DMS153 treated with DMSO at 0.1 percent for 48 hours (cell line): ENCODE results near the gene TLR4.

Experiments used
- DNase-seq: peaks from one replicate; lab custom pipeline; 2025; ENCODE audit not compliant: unreplicated experiment; lab: John Stamatoyannopoulos, UW

TLR4 gene

DNA sequence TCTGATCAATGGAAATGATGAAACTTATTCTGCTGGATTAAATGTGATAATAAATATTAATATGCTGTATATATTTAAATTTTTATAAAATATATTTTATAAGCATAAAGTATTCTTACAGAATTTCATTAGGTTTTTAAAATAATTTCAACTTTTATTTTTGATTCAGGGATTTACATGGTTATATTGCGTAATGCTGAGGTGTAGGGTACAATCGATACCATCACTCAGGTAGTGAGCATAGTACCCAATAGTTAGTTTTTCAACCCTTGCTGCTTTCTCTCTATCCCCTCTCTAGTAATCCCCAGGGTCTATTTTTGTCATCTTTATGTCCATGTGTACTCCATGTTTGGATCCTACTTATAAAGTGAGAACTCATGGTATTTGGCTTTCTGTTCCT, 5.7 kb downstream of the TLR4 start:
- DNase-seq: no peak

DNA sequence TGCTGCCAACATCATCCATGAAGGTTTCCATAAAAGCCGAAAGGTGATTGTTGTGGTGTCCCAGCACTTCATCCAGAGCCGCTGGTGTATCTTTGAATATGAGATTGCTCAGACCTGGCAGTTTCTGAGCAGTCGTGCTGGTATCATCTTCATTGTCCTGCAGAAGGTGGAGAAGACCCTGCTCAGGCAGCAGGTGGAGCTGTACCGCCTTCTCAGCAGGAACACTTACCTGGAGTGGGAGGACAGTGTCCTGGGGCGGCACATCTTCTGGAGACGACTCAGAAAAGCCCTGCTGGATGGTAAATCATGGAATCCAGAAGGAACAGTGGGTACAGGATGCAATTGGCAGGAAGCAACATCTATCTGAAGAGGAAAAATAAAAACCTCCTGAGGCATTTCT, 10.1 kb downstream of the TLR4 start:
- no peak for DNase-seq

DNA sequence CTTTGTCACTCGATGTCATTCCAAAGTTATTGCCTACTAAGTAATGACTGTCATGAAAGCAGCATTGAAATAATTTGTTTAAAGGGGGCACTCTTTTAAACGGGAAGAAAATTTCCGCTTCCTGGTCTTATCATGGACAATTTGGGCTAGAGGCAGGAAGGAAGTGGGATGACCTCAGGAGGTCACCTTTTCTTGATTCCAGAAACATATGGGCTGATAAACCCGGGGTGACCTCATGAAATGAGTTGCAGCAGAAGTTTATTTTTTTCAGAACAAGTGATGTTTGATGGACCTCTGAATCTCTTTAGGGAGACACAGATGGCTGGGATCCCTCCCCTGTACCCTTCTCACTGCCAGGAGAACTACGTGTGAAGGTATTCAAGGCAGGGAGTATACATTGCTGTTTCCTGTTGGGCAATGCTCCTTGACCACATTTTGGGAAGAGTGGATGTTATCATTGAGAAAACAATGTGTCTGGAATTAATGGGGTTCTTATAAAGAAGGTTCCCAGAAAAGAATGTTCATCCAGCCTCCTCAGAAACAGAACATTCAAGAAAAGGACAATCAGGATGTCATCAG, 11.3 kb downstream of the TLR4 start:
- DNase-seq: no peak

DNA sequence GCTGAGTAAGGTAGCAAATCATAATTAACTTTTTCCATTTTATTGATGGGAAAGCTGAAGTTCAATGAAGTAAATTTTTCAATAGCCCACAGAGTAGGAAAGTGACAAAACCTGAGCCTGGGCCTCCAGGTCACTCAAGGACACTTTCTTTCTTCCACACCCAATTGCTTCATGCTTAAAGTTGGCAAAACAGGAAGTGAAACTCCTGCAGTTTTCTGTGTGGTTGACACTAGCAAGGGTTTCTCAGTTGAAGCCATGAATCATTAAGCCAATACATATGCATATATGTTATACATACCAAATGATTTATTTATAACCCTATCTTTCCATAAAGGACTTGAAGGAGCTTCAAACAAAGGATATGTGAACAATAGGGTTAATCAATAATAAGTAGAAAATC, 13.9 kb downstream of the TLR4 start:
- DNase-seq: no peak

DNA sequence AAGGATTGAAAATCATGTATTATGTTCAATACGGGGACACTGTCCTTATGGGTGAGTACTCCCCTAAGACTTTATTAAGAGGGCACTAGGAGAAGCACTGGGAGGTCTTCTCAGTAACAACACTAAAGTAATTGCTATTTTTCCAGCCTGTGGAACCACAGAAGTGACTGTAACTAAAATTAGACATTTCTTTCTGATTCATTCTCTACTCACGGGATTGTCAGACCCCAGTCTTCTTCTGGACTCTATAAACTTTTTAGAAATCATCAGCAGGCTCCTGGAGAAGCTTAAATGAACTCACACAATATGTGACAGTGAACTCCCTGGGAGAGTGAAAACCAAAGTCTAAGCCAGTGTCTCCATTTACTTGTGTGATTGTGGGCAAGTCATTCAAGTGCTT, 14.5 kb downstream of the TLR4 start:
- no peak for DNase-seq

DNA sequence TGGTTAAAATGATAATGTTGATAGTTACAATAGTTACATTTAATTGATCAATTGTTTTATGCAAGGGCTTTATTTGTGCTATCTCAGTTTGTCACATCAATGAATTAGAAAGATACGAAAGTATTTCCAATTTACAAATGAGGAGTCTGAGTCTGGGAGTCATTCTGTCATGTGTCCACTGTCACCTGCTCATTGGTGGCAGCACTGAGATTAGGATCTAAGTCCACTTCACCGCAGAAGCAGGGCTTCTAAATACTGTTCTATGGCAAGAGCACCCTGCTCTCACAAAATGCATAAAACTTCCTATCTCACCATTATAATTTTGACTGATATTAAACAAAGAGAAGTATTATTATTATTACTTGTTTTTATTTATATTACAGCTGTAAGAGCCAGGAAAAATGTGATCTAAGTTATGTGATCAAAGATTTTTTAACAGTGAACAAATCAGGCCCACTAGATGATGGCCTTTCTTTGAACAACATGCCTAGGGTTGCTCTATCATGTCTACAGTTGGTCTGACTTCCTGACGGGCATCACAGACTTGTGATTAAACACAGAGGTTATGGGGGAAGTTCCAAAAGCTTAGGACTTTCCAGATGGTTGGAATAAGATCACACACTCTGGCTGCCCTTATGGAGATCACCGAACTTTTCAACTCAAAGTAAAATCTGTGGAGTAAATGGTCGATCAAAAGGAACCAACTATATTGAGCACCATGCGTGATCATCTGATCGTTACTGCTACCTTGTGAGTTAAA, 15.1 kb downstream of the TLR4 start:
- no peak for DNase-seq

DNA sequence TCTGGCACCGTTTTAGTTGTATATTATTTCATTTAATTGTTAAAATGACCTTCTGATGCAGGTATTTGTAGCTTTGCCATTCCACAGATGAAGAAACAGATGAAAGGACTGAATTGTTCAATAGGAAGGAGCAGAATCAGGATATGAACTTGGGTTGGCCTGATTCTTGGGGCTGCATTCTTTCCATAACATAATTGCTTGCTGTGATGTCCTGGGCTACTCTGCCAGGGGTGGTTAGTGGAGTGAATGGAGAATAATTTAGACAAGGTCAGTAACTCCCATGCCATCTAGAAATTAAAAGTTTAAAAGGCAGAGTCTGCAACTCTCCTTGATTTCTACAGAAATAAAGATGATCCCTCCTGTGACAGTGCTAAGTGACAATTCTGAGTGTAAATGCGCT, 15.9 kb downstream of the TLR4 start:
- no peak for DNase-seq

DNA sequence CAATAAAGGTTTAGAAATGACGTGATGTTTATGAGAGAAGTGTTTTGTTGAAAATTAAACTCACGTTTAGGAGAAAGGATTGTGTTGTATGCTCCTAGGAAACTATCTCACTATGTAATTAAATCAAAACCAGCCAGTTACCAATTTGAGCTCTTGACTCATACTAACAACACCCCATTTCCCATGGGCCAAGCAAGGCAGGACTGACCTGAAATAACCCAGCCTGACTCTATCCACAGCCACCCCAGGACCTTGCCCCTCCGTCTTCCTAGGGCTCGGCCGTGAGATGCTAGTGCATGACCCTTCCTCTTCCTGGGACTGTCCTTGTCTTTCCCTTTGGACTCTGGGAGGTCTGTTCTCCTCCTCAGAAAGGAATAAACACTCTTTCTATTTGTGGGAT, 16.4 kb downstream of the TLR4 start:
- no peak for DNase-seq

DNA sequence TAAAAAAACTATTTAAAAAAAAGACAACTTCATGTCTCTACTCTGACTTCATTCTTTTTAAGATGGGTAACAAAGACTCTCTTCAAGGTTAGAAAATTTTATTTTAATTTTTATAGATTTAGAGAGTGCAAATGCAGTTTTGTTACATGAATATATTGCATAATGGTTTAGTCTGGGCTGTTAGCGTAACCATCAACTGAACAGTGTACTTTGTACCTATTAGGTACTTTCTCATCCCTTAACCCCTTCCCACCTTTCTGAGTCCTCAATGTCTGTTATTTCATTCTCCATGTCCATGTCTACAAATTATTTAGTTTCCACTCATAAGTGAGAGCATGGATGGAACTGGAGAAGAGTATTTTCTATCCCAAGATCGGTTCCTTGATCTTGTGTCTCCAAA, 16.8 kb downstream of the TLR4 start:
- DNase-seq: no peak

DNA sequence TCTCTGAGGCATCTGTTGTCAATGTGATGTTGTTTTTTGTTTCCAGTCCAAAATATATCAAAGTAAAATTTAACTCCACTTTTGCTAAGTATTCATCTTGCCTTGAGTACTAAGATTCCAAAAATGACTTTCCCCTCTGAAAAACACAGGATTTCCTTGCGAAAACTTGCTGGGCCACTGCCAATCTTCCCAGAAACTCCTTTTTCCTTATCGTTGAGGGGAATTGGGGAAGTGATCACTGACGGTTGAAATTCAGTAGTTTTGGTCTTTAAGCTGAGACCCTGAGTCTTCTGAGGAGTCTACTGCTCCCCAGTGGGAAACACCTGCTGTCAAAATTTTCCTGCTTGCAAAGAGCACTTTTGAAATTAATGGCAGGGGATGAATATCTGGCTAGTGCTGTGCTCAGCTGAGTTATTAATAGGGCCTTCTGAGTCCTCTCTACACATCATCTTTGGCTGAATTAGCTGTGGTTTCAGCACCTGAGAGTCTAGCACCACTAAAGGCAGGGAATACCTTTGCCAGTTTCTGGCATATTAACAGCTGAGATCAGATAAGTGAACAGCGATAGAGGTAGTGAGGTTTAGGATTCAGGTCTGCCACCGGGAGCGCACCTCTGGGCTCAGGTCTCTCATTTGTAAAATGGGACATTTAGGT, 18.0 kb downstream of the TLR4 start:
- no peak for DNase-seq

DNA sequence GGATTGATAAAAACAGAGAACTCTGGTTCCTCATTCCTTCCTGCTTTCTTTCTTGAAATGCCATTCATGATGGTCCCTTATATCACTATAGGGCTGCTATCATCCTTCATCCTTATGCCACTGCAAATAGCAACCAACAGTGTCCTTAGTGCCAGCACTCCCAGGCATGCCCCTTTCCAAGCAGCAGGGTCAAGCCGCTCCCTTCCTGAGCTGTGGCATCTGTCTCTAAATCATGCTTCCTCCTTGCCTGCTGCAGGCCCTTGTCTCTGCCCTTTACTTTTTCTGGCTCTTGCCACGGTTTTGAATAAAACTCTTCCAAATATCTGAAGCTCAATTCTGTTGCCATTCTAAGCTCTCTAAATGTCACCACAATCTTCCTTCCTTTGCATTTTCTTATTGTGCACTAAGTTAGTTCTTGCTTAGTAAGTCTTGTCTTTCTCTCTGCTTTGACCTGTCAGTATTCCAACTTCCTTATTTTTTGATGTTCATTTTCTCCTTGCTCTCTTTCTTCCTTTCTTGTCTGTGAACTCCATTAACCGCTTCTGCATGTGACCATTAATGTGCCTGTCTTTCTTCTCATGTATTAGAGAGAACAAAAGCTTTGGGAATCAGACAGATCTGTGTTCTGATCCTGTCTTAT, 19.9 kb downstream of the TLR4 start:
- no peak for DNase-seq

DNA sequence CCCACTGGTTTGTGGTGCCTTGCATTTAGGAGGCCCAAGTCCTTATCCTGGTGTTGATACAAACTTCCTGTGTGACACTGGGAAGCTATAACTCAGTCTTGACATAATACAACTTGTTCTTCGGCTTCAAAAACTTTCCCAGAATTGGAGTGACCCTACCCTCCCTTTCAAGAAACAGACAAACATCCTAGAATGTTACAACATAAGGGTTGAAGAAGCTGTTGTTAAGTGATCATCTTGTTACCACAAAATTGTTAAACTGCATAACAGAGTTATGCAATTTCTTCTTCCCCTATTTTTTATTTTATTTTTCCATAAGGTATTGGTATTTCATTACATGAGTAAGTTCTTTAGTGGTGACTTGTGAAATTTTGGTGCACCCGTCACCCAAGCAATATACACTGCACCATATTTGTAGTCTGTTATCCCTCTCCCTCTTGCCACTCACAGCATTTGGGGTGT, 21.3 kb downstream of the TLR4 start:
- no peak for DNase-seq

DNA sequence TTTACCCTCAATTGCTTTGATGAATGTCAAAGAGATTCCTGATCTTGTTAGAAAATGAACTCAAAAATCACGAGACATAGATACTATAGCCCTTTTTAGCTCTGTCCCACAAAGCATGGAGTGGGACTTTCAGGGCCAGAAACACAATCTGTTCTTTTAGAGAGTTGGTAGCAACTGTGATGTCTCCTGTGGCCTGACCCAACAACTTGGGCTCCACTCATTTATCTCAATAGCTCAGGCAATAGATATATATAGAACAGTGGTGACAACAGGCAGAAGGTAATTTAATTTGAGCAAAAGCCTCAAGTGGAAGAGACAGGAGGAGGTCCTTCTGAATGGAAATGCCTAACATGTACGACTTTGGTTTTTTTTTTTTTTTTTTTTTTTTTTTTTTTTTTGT, 25.2 kb downstream of the TLR4 start:
- no peak for DNase-seq

DNA sequence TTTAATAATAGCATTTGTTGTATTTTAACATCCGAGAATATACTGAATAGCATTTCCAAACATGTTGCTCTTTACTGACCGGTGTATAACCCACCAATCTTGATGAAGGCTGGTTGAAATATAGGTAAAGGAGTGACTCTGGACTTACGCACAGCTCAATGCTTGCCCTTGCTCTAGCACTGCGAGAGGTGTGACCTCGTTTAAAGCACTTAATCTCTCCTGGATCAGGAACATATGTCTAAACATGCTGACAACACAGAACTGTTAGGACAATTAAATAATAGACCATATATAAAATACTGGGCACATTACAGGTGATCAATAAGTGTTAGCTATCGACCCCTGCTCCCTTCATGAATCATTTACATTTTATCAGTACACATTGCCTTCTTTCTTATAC, 28.3 kb downstream of the TLR4 start:
- no peak for DNase-seq

DNA sequence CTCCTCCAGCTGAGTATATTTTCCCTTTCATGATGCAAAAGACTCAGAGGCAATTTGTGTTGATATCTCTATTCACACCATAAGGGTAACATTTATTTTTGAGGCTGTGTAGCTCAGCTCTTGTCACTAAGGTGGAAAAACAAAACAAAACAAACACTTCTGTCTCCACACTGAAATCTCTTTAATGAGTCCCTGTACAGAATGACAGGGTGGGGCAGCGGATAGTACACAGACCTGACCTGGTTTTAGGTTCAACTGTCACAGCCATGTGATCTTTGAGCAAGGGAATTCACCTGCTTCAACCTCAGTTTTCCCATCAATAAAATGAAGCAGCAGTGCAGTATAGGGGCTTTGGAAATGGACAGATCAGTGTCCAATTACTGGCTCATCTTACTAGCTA, 29.3 kb downstream of the TLR4 start:
- DNase-seq: peak; percentile 31

DNA sequence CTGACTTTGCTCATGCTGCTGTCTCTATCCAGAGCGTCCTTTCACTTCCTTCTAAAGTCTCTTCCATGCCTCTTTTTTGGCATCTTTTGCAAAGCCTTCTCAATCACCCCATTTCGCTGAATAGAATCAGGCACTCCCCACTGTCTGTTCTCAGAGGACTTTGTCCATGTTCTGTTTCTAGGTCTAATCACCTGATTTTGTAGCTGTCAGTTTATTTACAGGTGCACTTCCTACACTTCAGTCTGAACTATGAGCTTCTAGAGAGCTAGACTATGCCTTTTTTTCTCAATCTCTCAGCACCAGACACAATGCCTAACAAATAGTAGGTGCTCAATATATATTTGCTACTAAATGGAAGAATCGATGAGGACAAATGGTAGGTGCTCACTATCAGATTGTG, 29.9 kb downstream of the TLR4 start:
- no peak for DNase-seq

DNA sequence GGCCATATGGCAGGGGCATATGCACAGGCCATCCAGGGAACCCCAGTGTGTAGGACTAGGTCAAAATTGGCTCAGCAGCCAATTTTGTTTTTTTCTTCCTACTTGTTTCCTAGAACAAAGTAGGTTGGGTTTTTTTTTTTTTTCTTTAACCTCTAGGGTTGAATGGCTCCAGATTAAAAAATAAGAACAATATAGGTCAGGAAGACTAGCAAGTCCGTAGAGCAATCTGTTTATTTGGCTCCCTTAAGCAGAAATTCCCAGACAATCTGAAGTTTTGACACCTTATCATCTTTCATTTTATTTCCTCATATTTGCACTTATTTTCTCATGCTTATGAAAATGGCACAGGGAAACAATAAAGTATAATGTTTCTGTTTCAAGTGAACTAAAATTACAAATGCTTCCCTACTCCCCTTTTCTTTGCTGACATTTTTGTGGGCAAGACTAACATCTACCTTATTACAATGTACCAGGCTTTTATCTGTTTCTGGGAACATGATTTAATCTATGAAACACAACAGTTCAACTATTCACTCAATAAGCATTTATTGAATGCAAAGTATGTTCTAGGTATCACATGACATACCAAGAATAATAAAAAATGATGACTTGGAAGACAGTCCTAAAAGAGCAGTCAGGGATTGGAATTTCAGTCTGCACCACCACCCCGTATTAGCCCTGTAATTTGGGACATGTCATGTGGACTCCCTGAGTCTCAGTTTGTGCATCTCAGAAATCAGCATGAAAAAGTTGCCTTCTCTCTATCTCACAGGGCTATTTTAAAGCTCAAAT, 30.5 kb downstream of the TLR4 start:
- DNase-seq: no peak

DNA sequence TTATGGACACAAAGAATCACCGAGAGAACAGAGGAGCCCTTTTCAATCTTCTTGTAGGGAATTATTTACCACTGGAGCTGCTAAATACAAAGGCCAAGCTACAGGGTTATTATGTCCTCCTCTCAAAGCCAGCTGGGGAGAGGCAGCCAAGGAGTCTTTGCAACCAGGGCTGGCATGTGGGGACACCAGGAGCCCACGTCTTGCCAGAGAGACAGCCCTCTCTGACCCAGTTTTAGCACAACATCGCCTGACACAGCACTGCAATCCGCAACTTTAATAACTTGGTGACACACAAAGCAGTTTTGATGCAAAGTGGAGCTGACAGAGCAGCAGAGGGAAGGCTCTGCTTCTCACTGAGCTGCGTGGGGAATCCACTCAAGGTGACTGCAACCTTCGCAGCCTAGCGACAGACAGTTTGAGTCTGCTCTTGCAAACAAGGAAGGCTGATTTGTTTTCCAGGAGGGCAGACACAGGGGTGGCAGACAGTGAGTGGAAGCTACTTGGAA, 33.6 kb downstream of the TLR4 start:
- DNase-seq: no peak

DNA sequence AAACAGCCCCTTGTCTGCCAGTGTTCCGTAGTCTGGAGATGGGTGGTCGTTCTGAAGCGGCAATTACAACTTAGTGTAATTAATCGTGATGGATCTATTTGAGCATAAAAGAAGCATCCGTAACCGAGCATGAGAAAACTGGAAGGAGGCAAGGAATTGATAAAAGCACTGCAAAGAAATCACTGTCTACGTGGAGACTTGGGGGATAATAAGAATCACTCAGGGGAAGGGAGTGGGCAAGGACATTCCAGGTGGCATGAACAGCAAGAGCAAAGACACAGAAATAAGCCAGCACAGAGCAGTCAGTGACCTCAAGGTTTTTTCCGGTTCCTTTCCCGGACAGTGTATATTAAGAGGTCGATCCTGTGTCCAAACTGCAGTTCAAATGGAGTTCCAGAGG, 35.0 kb downstream of the TLR4 start:
- no peak for DNase-seq

DNA sequence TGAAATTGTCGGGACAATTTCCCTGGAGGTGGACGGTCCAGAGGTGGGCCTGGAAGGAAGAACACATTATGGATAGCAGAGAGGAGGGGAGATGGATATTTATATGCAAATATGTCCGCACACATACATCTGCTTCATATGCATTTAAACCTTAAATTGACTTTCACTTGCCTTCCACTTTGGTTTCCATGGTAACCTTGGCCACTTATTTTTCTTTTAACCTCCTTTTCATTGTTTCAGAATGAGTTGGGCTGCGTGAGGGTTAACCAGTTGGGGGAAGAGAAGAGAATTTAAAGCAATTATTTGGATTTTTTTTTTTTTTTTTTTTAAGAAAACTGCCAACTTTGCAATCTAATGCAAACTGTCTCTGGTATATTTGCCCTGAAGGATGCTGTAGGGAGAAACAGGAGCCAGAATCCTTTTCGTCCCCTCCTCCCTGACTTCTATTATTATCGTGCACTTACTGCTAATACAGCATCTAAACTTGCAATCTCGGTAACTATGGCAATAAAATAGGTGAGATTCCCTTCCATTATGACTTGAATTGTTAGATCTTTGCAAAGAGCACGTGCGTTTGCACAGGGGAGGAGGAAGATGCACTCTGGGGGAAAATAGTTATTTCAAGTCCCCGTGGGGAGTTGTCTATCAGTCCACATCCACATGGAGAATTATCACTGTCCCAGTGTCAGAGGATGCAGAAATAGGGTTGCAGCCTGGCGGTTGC, 35.6 kb downstream of the TLR4 start:
- DNase-seq: no peak
